Sigmoid colon (tissue), 7 donors: ENCODE results near the gene PXT1. TPM values are rescaled to one million over a fixed set of nuclear protein-coding genes. Genes with fewer than 3 reads are reported as not detected.
"Not testable (repeated sequence)": the region's sequence is repeated elsewhere in the genome, so short reads cannot be mapped to it uniquely, and the experiment has no call there.

Experiments
- DNase-seq: peaks from one replicate; pipeline ENCODE4 v3.0.0-alpha.2; 2019
- H3K27ac ChIP-seq, 4 donors: fragments of 200-600 bp; sonication (generic); one replicate each; pipeline ENCODE4 v1.5.1; 2016 to 2019; ENCODE audit warnings: mild to moderate bottlenecking in 1 of 4
- H3K27me3 ChIP-seq, 3 donors: fragments of 200-600 bp; sonication (generic); one replicate each; pipeline ENCODE4 v1.5.1; 2019; ENCODE audit warnings: mild to moderate bottlenecking in 1 of 3
- H3K36me3 ChIP-seq, 4 donors: fragments of 200-600 bp; sonication (generic); one replicate each; pipeline ENCODE4 v1.5.1; 2016 to 2019
- H3K4me1 ChIP-seq, 4 donors: fragments of 200-600 bp; sonication (generic); one replicate each; pipeline ENCODE4 v1.5.1; 2017 to 2019
- H3K4me3 ChIP-seq, 4 donors: fragments of 200-600 bp; sonication (generic); one replicate each; pipeline ENCODE4 v1.5.1; 2017 to 2019; ENCODE audit warnings: mild to moderate bottlenecking in 2 of 4, moderate library complexity in 1 of 4
- H3K9me3 ChIP-seq, 4 donors: fragments of 200-600 bp in 3 of 4; sonication (generic) in 3 of 4; one replicate each; pipeline versions ENCODE4 v1.5.1 to v1.6.1; 2013 to 2019
- CTCF ChIP-seq, 4 experiments: fragments of 450-650 bp in 3 of 4; fragments of 200-600 bp in 1 of 4; IDR thresholded peaks; one replicate each; pipeline ENCODE4 v1.5.1; 2016 to 2019; ENCODE audit warnings: antibody characterized with exemption in 4 of 4, mild to moderate bottlenecking in 3 of 4, moderate library complexity in 2 of 4
- EP300 ChIP-seq, 4 donors: sonication (generic); formaldehyde crosslinking; IDR thresholded peaks; one replicate each; pipeline ENCODE4 v1.6.1; 2017; ENCODE audit warnings: antibody characterized with exemption in 4 of 4
- POLR2A ChIP-seq, 2 donors: fragments of 450-650 bp; IDR thresholded peaks; one replicate each; pipeline ENCODE4 v1.6.1; 2016; ENCODE audit warnings: antibody characterized with exemption in 2 of 2, mild to moderate bottlenecking in 2 of 2, moderate library complexity in 2 of 2
- POLR2AphosphoS5 ChIP-seq, 4 donors: sonication (generic); formaldehyde crosslinking; IDR thresholded peaks; one replicate each; pipeline ENCODE4 v1.6.1; 2017; ENCODE audit warnings: antibody characterized with exemption in 4 of 4
- WGBS, 2 donors: extraction: QIAGEN DNeasy Blood & Tissue Kit; methylation state at CpG; one replicate each; pipeline ENCODE4 v1.1.7; 2013; 5-methylcytosine and 5-hydroxymethylcytosine counted together
- intact Hi-C: fragments of 100-400 bp; cut with DNase I; formaldehyde crosslinking; loops from one replicate; pipeline ENCODE4 v1.15.1; 2023
- polyA plus RNA-seq, 3 donors: library from polyadenylated mRNA; stranded (reverse); fragments of 200-250 nt; gene quantifications; one replicate each; pipeline ENCODE4 v1.2.3, GENCODE V29; 2013
- total RNA-seq, 4 donors: library from RNA; depleted of rRNA; stranded (reverse); fragments of >200 nt; gene quantifications; one replicate each; pipeline ENCODE4 v1.1.0, GENCODE V29; 2016
- donor health status: healthy with polysubstance abuse.
- donor health status: Bipolar disorder and iron deficiency.
- donor health status: healthy.

The PXT1 gene
- total and polyA plus RNA-seq, 7 donors = not detected

GRCh38 chr6:36488221-36488620 is 45.6 kb upstream of the PXT1 start:
- DNase-seq = no peak

GRCh38 chr6:36487698-36488097 is 45.0 kb upstream of the PXT1 start:
- Histone ChIP-seq H3K4me3 (no peak overlapping the region), H3K4me1 (peaks cover 0 to 27% (median 10%) of the 10 kb centered on the region in 4 donors), H3K9me3 (no peaks in the 10 kb centered on the region), H3K27ac (peak overlapping the region in 1 of 4 donors; percentile 58), H3K27me3 (no peaks in the 10 kb centered on the region), H3K36me3 (peaks cover 0 to 58% (median 6%) of the 10 kb centered on the region in 4 donors)
- intact Hi-C loops = no loop called here
- TF ChIP-seq POLR2AphosphoS5 (IDR thresholded peaks at IDR 0.05) (no peak), EP300 (IDR thresholded peaks at IDR 0.05) (no peak), POLR2A (IDR thresholded peaks at IDR 0.05) (no peak), CTCF (IDR thresholded peaks at IDR 0.05) (no peak)
- DNase-seq = no peak
- 82 to 90% methylated on average over 1 of the region's 1 CpG for WGBS, 2 donors

More at GRCh38 chr6:36488221-36488620, 45.6 kb upstream of the PXT1 start:
- peaks cover 0 to 55% (median 6%) of the 10 kb centered on the region in 4 donors for H3K36me3 ChIP-seq
- no peak for TF ChIP-seq POLR2A (IDR thresholded peaks at IDR 0.05)
- TF ChIP-seq EP300 (IDR thresholded peaks at IDR 0.05) = no peak
- TF ChIP-seq POLR2AphosphoS5 (IDR thresholded peaks at IDR 0.05) = no peak
- no peak for TF ChIP-seq CTCF (IDR thresholded peaks at IDR 0.05)
- no peaks in the 10 kb centered on the region for H3K9me3 ChIP-seq
- intact Hi-C loops = no loop called here
- H3K4me1 ChIP-seq = peaks cover 0 to 27% (median 10%) of the 10 kb centered on the region in 4 donors
- H3K4me3 ChIP-seq = no peak overlapping the region
- H3K27me3 ChIP-seq = no peaks in the 10 kb centered on the region
- peak overlapping the region in 1 of 4 donors; percentile 58 for H3K27ac ChIP-seq

GRCh38 chr6:36484736-36485135 is 42.1 kb upstream of the PXT1 start:
- Histone ChIP-seq H3K36me3 (peaks cover 0 to 78% (median 25%) of the 10 kb centered on the region in 4 donors), H3K4me1 (peaks cover 0 to 27% (median 10%) of the 10 kb centered on the region in 4 donors), H3K27ac (no peak overlapping the region), H3K4me3 (no peak overlapping the region), H3K9me3 (no peaks in the 10 kb centered on the region), H3K27me3 (no peaks in the 10 kb centered on the region)
- intact Hi-C loops = no loop called here
- no peak for DNase-seq
- 86 to 90% methylated on average over 5 of the region's 5 CpGs for WGBS, 2 donors
- no peak for TF ChIP-seq POLR2A (IDR thresholded peaks at IDR 0.05)

- H3K4me3 ChIP-seq, DNase-seq, H3K9me3 ChIP-seq, intact Hi-C loops, H3K27me3 ChIP-seq, H3K27ac ChIP-seq: not testable (repeated sequence)
- Histone ChIP-seq H3K36me3 (peaks cover 0 to 84% (median 25%) of the 10 kb centered on the region in 4 donors), H3K4me1 (peaks cover 0 to 13% (median 8%) of the 10 kb centered on the region in 4 donors)
- WGBS, 2 donors = 96 to 98% methylated on average over 5 of the region's 5 CpGs
Observed at GRCh38 chr6:36483326-36483725, 40.7 kb upstream of the PXT1 start.

- intact Hi-C loops = no loop called here
- DNase-seq = no peak
- TF ChIP-seq CTCF (IDR thresholded peaks at IDR 0.05) = no peak
- no peak for TF ChIP-seq POLR2AphosphoS5 (IDR thresholded peaks at IDR 0.05)
- TF ChIP-seq POLR2A (IDR thresholded peaks at IDR 0.05) = no peak
- no peaks in the 10 kb centered on the region for H3K27me3 ChIP-seq
- no peaks in the 10 kb centered on the region for H3K4me1 ChIP-seq
- no peaks in the 10 kb centered on the region for H3K9me3 ChIP-seq
- H3K4me3 ChIP-seq = no peak overlapping the region
- H3K36me3 ChIP-seq = peaks cover 0 to 78% (median 20%) of the 10 kb centered on the region in 4 donors
- H3K27ac ChIP-seq = no peak overlapping the region
- 90 to 96% methylated on average over 1 of the region's 1 CpG for WGBS, 2 donors
Observed at GRCh38 chr6:36479256-36479655, 36.6 kb upstream of the PXT1 start.

GRCh38 chr6:36478051-36478526 is 35.4 kb upstream of the PXT1 start:
- intact Hi-C loops = no loop called here
- no peak for DNase-seq
- no peaks in the 10 kb centered on the region for H3K4me1 ChIP-seq
- WGBS, 2 donors = 80 to 96% methylated on average over 2 of the region's 2 CpGs
- no peak for TF ChIP-seq POLR2AphosphoS5 (IDR thresholded peaks at IDR 0.05)
- TF ChIP-seq POLR2A (IDR thresholded peaks at IDR 0.05) = no peak
- H3K27ac ChIP-seq = no peak overlapping the region
- no peak overlapping the region for H3K4me3 ChIP-seq
- peaks cover 0 to 73% (median 20%) of the 10 kb centered on the region in 4 donors for H3K36me3 ChIP-seq
- no peaks in the 10 kb centered on the region for H3K9me3 ChIP-seq
- H3K27me3 ChIP-seq = no peaks in the 10 kb centered on the region
